GM18505 (cell line): ENCODE data around the gene EYA4.

Experiments
- ATAC-seq: cut with Tn5 transposase; IDR thresholded peaks from one replicate; pipeline ENCODE4 v1.9.1; 2021; ENCODE audit not compliant: unreplicated experiment
- POLR2A ChIP-seq: IDR thresholded peaks from 4 replicates; pipeline ENCODE4 v1.6.1; 2011; ENCODE audit warnings: borderline replicate concordance; ENCODE audit not compliant: insufficient read depth, insufficient read length; ENCODE audit errors: extremely low read depth

The EYA4 gene

DNA sequence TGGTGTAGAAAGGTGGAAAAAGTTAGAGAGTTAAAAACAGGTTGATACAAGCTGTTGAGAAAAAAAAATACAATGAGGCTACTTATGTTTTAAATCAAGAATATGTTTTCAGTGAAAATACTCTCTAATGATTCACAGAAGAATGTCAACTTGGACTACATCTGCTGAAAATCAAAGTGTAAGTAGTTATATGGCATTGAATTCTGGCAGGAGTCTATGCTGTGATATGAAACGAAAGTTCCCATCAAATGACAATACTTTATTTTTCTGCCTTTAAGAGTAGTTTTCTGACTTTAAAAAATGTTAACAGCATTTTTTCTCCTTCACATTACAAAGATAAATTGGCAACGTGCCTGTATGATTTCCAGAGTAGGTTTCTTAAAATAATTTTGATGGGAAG lies 158.3 kb downstream of the EYA4 start:
- TF ChIP-seq POLR2A = no peak
- no peak for ATAC-seq

DNA sequence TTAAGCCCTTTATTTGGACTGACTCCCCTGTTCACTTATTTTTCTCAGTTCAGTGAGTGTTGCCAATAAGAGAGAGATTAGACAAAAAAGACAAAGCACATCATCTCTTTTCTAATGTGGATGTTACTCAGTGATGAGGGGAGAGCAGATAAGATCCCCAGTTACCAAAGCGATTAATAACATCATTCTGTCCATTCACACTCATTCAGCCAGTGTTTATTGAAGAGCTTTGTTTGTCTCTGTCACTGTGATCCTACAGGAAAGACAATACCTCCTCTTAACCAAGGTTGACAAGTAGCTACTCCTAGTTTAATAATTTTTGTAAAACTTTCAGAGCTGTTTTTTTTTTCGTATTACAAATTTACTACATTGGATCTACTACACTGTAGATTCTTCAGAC lies 163.0 kb downstream of the EYA4 start:
- no peak for ATAC-seq

DNA sequence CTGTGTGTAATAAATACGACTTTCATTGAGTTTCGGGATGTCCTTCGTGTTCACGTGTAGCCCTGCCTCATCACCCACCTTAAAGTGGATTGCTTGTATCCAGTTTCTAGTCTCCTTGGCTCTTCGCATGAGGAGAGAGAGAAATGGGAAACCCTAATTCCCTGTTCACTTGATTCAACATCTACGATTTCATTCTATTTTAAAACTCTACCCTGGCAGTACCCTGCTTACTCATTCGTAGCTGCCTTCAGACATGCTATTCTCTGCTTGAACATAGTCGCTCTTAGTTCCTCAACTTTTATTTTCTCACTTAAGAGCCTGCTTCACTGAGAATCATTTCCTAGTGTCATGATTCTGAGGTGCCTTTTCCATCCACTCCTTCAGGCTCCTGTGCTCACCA lies 163.6 kb downstream of the EYA4 start:
- ATAC-seq = no peak
- TF ChIP-seq POLR2A = no peak

More for the DNA sequence above, 163.0 kb downstream of the EYA4 start:
- no peak for TF ChIP-seq POLR2A

DNA sequence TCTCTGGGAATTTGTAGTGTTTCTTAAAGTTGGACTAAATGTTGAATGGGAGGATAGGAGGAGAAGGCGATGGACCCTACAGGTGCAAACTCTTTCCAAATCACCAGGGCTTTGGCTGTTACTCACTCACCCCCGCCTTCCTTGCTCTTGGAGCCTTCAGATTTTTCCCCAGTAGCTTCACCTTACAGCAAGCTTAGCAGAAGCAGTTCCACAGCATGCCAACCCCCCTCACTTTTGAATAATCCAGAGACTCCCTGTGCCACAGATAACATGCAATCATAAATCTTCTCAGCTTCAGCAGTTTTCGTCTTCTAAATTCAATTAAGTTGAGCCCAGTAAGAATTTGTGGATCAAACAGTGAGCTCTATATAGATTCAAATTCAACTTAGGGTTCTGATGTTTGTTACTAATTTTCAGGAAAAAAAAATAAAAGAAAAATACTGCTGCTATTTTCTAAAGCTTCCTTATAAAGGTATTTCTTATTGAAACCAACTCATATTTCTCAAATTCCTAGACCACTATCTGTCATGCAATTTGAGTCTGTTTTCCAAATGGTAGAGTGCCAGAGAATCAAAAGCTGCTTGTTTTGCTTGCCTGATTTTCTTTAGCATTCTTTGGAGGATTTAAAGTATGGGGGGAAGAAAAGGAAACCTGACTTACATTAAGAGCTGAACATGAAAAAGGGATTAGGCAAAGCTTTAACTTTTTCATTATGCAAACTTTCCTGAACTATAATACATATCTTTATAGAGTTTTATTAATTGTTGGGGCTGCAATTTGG lies 166.4 kb downstream of the EYA4 start:
- TF ChIP-seq POLR2A = no peak
- no peak for ATAC-seq

DNA sequence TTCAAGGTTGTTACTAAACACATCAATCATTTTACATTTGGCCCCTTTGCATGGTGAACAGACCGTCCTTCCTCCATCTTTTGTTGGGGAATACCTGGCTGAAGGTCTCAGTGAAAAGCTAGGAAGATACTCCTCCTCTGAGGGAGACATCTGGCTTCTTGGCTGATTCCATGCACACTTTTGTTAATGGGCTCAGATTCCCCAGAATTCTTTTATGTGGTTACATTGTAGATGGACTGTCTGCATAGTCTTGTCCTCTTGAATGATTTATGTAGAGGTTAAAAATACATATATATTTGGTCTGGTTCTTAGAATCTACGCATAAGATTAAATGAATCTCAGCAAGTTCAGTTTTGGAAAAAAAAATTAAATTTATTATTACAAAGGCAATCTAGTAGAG lies 167.0 kb downstream of the EYA4 start:
- no peak for TF ChIP-seq POLR2A
- ATAC-seq = no peak

DNA sequence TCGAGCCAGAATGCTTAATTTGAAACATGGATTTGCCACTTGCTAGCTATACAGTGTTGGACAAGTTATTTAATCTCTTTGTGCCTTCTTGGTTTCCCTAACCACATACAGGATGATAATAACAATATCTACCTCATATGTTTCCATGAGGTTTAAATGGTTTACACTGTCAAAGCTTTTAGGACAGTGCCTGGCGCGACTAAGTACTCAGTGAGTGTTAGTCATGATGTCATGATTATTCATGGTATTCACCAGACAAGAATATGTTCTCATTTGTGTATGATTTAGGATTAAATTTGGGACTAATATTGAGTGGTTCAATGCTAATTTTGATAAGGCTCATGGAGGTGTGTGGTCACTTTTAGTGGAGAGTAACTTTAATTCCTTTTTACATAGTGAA lies 167.4 kb downstream of the EYA4 start:
- TF ChIP-seq POLR2A = no peak
- no peak for ATAC-seq

DNA sequence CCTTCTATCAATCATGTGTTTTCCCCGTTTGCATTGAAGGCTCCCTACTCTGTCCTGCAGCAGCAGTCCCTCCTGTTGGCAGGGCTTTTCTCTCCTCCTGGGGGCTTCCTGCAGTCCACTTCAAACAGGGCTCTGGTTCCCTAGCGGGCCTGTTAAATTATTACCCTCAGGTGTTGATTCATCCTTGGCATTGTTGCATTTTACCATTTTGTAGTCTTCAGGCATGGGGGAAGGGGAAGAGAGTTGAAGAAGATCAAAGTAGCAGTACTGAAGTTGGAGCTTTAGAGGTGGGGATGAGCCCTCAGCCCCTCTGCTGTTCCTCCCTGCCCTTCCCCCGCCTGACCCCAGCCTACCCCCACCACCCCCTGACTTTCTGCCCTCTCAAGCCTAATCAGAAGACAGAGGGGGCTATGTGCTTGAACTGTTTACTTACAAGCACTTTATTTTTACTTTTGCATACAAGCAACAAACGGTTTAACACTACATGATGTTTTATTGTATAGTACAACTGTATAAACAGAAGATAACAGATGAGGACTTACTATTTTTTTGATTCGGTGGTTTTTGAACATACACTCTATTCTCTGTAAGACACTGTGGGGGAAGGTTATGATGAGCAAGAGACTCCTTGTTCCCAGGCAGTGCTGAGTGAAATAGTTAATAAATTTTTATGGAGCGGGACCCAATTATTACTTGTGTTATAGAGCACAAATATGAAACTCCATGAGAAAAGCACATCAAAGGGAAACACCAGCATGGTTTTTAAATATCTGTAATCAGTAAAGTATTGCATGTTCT lies 169.7 kb downstream of the EYA4 start:
- no peak for ATAC-seq
- no peak for TF ChIP-seq POLR2A

DNA sequence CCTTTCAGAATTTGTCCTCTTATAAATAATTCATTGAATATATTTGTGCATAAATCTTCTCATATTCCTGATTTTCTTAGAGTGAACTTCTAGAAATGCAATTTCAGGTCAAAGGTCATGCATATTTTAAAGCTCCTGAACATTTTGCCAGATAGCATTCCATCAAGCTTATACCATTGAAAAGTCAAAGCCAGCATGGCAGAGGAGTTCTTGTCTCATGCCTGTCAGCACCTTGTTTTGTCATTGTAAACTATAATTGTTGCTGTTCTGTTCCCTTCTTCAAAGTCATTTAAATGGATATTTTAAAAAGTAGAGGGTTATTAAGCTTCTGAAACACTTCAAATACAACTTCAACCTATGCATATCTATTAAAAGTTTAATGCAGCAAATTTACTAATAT lies 170.6 kb downstream of the EYA4 start:
- ATAC-seq = no peak
- TF ChIP-seq POLR2A = no peak

DNA sequence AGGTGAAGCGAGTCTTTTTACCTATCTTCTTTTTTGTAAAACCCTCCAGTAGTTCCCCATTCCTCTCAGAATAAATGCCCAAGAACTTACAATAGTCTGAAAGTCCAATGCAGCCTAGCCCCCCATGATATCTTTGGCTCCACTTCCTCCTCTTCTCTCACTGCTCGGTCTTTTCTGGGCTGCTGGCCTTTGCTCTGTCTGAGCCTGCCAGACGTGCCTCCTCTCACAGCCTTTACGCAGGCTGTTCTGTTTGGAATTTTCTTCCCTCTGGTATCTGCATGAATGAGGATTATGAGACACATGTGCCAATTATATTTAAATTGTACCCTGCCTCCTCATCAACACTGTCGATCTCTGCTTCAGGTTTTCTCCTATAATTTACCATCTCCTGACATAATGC lies 174.1 kb downstream of the EYA4 start:
- ATAC-seq = no peak
- TF ChIP-seq POLR2A = no peak

DNA sequence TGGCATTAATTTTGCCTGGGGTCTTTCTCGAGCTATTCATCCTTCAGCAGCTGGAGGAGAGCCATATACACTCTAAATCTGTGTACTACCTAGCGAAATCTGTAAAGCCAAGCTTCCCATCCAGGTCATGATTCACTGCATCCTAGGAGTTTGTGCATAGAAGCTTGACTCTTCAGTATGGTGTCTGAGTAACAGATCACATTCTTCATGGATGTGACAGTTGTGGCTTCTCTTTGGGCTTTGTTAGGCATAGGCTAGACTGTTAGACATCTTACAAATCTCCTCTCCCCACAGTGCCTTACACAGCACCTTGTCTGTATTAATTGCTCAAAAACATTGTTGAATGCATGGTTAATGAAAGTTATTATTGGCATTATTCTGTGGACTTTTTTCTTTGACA lies 177.0 kb downstream of the EYA4 start:
- no peak for ATAC-seq
- no peak for TF ChIP-seq POLR2A

DNA sequence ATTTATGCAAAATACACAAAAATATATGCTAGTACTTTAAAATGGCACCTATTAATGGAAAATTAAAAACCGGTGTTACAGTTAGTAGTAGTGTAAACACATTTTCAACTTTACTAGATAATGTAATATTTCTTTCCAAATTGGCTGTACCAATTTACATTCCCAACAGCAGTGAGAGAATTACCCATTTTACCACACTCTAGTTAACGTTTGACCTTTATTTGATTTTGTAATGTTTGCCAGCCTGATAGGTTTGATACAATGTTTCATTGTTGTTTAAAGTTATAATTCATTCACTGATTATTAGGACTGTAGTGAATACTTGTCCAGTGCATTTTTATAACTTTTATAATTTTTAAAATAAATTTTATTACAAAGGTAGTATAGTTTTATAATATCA lies 182.1 kb downstream of the EYA4 start:
- TF ChIP-seq POLR2A = no peak
- no peak for ATAC-seq

DNA sequence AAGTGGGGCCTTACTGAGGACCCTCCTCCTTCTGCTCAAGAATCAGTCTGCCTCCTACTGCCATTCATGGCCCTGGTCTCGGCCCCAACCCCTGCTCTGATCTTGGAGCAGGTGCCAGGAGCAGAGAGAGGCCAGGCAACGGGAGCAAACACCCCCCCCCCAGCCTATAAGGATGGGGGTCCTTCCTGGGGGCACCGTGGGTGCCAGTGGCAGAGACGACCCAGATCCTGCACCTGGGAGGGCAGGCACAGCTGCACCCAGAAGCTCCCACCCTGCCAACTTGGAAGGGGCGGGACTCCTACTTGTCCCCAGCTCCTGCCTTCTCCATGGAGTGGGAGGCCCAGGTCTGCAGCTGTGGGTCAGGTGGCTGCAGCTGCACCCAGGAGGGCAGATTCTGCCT lies 183.2 kb downstream of the EYA4 start:
- no peak for ATAC-seq
- TF ChIP-seq POLR2A = no peak

DNA sequence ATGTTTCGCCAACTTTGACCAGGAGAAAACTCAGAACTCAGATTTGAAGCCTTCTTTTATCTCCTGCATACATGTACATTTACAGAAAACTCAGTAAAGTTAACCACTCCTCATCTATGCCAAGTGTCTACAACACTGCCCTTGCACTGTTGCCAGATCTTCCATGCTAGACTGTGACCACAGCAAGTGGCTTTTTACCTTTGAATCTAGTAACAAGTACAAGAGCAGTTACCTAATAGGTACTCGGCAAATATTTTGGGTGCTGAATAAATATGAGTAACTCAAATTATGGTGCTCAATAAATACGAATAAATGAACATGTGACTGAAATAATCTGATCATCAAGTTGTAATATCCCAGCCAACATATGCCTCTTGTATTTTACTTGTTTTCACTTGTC lies 184.9 kb downstream of the EYA4 start:
- TF ChIP-seq POLR2A = no peak
- no peak for ATAC-seq

DNA sequence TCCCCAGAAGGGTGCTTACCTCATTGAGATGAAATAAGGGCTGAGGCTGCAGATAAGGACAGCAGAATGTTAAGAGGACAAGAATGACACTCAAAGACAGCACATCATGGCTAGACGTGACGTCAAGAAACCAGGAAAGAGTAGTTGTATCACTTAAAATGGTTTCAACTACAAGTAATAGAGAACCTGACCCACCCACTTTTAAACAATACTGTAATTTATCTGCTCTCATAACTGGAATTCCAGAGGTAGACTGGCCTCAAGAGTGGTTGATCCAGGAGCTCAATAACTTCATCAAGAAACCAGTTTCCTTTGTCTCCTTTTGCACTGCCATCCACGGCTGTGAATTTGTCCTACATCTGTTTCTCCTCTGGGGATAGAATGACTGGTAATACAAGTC lies 187.1 kb downstream of the EYA4 start:
- ATAC-seq = no peak
- TF ChIP-seq POLR2A = no peak
